ENCODE data around the gene PARVA.

The PARVA gene

GRCh38 chr11:12556155-12556554 lies 178.8 kb downstream of the PARVA start:
- DNase-seq (ENCODE audit: low spot score), result no peak

- DNase-seq (ENCODE audit: low spot score), result peak; percentile 82
Measured at GRCh38 chr11:12556788-12557384, 179.5 kb downstream of the PARVA start.

GRCh38 chr11:12559011-12559410 lies 181.6 kb downstream of the PARVA start:
- DNase-seq (ENCODE audit: low spot score), result no peak

GRCh38 chr11:12560362-12560761 lies 183.0 kb downstream of the PARVA start:
- no peak for DNase-seq (ENCODE audit: low spot score)

- DNase-seq (ENCODE audit: low spot score), result no peak
Measured at GRCh38 chr11:12560861-12561260, 183.5 kb downstream of the PARVA start.

- DNase-seq (ENCODE audit: low spot score), result no peak
Measured at GRCh38 chr11:12564012-12564411, 186.6 kb downstream of the PARVA start.

GRCh38 chr11:12565406-12565805 lies 188.0 kb downstream of the PARVA start:
- no peak for DNase-seq (ENCODE audit: low spot score)

GRCh38 chr11:12567746-12568460 lies 190.5 kb downstream of the PARVA start:
- no peak for DNase-seq (ENCODE audit: low spot score)

- peak; percentile 12 for DNase-seq (ENCODE audit: low spot score)
Measured at GRCh38 chr11:12569499-12570425, 192.4 kb downstream of the PARVA start.

- DNase-seq (ENCODE audit: low spot score), result no peak
Measured at GRCh38 chr11:12573707-12574485, 196.5 kb downstream of the PARVA start.

GRCh38 chr11:12577725-12578644 lies 200.6 kb downstream of the PARVA start:
- no peak for DNase-seq (ENCODE audit: low spot score)

GRCh38 chr11:12581416-12581815 lies 204.0 kb downstream of the PARVA start:
- no peak for DNase-seq (ENCODE audit: low spot score)

- DNase-seq (ENCODE audit: low spot score), result peak; percentile 99
Measured at GRCh38 chr11:12581923-12582322, 204.6 kb downstream of the PARVA start.
